GM12891 (cell line): ENCODE data around the gene LCE3D.

Experiments
- PAX5 ChIP-seq: IDR thresholded peaks from 2 replicates; pipeline ENCODE4 v1.6.1; 2011; ENCODE audit warnings: low read length, moderate library complexity, mild to moderate bottlenecking; ENCODE audit not compliant: insufficient read depth, severe bottlenecking
- POLR2A ChIP-seq: IDR thresholded peaks from 2 replicates; pipeline ENCODE4 v1.6.1; 2011; ENCODE audit warnings: low read depth, low read length, control low read depth
- POLR2AphosphoS5 ChIP-seq: IDR thresholded peaks from 2 replicates; pipeline ENCODE4 v1.6.1; 2011; ENCODE audit warnings: low read depth, low read length, control low read depth
- POU2F2 ChIP-seq: IDR thresholded peaks from 2 replicates; pipeline ENCODE4 v1.6.1; 2011; ENCODE audit warnings: low read depth, mild to moderate bottlenecking, control low read depth, low read length, moderate library complexity
- SPI1 ChIP-seq: IDR thresholded peaks from 2 replicates; pipeline ENCODE4 v1.6.1; 2011; ENCODE audit warnings: low read depth, low read length, control low read depth
- TAF1 ChIP-seq: IDR thresholded peaks from 2 replicates; pipeline ENCODE4 v1.6.1; 2011; ENCODE audit warnings: low read depth, low read length, control low read depth

DNA sequence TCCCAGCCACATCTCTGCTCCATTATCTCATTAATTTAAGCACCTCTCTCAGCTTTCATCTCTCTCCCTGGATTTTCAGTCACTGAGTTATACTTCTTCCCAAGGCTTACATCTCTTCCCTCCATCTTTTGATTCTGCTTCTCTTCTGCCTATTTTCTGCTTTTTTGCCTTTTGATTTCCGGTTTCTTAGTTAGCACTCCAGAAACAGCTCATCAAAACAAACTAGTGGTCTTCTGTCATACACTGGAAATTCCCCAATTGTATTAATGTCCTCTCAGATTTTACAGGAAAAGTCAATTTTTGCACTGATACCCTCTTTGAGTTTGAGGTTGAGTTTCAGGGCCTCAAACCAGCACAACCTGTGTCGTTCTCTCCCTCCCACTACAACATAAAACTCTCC lies 15.2 kb downstream of the LCE3D start:
- TF ChIP-seq TAF1 (no peak), POLR2AphosphoS5 (no peak), POLR2A (no peak), PAX5 (no peak), POU2F2 (no peak), SPI1 (no peak)
